PC-3 (cell line): ENCODE results near the gene POLR2C.

ENCODE experiments used
- CTCF ChIP-seq: fragments of 300-600 bp; sonication (generic); conservative IDR thresholded peaks from 2 replicates; pipeline ENCODE4 v1.5.1; 2017; ENCODE audit warnings: antibody characterized with exemption, low read depth, mild to moderate bottlenecking, low read length
- EZH2phosphoT487 ChIP-seq: fragments of 300-600 bp; sonication (generic); IDR thresholded peaks from 2 replicates; pipeline ENCODE4 v1.6.1; 2018; ENCODE audit warnings: mild to moderate bottlenecking, antibody characterized with exemption, low read length, borderline replicate concordance

GRCh38 chr16:57427824-57428223 lies 34.7 kb upstream of the POLR2C start:
- no peak for TF ChIP-seq CTCF
- no peak for TF ChIP-seq EZH2phosphoT487
